ENCODE results near the gene THAP3.

THAP3 gene, protein sequence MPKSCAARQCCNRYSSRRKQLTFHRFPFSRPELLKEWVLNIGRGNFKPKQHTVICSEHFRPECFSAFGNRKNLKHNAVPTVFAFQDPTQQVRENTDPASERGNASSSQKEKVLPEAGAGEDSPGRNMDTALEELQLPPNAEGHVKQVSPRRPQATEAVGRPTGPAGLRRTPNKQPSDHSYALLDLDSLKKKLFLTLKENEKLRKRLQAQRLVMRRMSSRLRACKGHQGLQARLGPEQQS

DNA sequence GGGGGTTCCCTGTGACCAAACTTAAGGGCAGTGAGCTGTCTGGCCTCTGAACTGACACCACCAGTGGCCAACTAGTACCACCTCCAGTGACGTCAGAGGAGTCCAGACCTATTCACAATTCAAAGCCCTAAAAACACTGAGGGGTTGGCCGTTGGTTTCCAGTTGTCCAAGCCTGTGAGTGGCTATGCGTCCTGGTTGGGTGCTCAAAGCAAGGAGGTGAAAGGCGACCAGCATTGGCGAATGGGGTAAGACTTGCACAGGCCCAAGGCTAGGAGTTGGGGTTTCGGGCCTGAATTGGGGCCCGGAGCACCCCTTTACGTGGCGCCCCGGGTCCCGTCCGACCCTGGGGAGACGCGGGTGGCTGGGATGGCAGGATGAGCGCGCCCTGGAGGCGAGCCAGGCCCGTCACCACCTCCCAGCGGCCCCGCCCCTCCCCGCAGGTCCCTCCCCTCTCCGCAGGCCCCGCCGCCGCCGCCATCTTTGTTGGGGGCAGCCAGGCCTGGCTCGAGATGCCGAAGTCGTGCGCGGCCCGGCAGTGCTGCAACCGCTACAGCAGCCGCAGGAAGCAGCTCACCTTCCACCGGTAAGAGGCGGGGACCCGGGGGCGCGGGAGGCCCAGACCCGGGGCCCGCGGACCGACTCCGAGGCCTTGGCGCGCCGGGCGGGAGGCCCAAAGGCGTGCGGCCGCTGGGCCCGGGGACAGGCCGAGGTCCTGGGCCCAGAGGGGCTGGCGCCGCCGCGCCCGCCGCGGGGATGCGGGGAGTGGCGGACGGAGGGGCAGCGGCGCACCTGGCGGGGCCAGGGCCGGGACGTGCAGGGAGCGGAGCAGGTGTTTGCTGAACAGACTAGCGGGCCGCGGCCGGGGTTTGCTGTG is at the start of gene THAP3:
Gene THAP3, plus strand, starts transcription at position 159 of the 874 bp plus-strand sequence. Its CDS starts 351 bp downstream, at position 510.
- peak; percentile 15 to 90 (median 75) for DNase-seq

- peak in 4 of 51 donors; percentile 11 to 44 (median 24) for DNase-seq
These were observed 46.7 kb upstream of the THAP3 start for GRCh38 chr1:6577831-6578525.

DNA sequence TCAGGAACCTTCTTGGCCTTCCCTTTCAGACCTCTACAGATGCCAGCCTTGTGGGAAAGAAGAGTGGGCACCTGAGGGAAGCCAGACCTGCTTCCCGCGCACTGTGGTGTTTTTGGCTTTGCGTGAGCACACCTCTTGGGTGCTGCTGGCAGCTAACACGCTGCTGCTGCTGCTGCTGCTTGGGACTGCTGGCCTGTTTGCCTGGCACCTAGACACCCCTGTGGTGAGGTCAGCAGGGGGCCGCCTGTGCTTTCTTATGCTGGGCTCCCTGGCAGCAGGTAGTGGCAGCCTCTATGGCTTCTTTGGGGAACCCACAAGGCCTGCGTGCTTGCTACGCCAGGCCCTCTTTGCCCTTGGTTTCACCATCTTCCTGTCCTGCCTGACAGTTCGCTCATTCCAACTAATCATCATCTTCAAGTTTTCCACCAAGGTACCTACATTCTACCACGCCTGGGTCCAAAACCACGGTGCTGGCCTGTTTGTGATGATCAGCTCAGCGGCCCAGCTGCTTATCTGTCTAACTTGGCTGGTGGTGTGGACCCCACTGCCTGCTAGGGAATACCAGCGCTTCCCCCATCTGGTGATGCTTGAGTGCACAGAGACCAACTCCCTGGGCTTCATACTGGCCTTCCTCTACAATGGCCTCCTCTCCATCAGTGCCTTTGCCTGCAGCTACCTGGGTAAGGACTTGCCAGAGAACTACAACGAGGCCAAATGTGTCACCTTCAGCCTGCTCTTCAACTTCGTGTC is 45.9 kb upstream of the THAP3 start:
- peak in 1 of 51 donors; percentile 53 for DNase-seq

GRCh38 chr1:6579374-6580118 is 45.1 kb upstream of the THAP3 start, which contains the start of gene ZBTB48:
ZBTB48 (plus strand) TSS chr1:6579994; CDS start chr1:6580610, 616 bp downstream.
- DNase-seq, result peak; percentile 57 to 100 (median 98)

DNA sequence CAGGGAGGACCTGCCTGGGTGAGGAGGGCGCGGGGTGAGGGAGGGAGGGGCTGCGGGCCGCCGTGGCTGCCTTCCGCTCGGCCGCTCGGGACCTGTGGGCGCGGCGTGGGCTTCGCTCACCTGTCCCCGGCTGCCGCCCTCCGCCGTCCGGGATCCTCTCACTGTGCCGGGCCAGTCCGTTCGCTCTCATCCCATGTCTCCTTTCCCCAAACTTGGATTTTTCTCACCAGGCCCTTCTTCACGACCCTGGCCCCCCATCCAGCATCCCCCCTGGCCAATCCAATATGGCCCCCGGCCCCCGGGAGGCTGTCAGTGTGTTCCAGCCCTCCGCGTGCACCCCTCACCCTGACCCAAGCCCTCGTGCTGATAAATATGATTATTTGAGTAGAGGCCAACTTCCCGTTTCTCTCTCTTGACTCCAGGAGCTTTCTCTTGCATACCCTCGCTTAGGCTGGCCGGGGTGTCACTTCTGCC is 44.5 kb upstream of the THAP3 start:
- DNase-seq, result no peak

GRCh38 chr1:6580593-6581409 is 43.9 kb upstream of the THAP3 start:
- DNase-seq, result no peak

GRCh38 chr1:6581561-6582305 is 42.9 kb upstream of the THAP3 start:
- peak in 2 of 51 donors; percentile 19 to 31 for DNase-seq

GRCh38 chr1:6582370-6582769 is 42.3 kb upstream of the THAP3 start:
- no peak for DNase-seq

- DNase-seq, result no peak
These were observed 40.3 kb upstream of the THAP3 start for GRCh38 chr1:6584126-6585080.

DNA sequence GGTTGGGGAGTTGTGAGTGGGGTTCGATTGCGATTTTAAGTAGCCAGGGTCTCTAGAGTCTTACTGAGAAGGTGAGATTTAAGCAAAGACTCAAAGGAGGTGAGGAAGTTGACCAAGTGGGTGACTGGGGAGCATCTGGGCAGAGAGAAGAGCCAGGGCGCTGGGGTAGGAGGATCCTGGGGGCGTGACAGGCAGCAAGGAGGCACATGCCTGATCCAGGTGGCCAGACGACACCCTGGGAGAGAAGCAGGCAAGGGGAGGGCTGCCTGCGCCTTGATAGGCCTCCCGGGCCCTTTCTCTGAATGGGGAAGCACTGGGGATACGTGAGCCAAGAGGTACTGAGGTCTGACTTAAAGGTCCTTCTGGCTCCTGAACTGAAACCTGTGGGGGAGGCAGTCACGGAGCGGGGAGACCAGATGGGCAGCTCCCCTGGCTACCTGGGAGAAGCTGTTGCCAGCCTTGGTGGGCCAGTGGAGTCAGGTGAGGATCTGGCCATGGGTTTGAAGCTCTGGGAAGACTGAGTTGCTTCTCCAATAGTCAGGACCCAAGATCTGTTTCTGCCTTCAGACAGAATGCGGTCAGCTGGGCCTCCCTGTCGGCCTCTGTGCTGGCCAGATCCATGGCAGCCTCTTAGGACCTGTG is 39.5 kb upstream of the THAP3 start:
- DNase-seq, result no peak

DNA sequence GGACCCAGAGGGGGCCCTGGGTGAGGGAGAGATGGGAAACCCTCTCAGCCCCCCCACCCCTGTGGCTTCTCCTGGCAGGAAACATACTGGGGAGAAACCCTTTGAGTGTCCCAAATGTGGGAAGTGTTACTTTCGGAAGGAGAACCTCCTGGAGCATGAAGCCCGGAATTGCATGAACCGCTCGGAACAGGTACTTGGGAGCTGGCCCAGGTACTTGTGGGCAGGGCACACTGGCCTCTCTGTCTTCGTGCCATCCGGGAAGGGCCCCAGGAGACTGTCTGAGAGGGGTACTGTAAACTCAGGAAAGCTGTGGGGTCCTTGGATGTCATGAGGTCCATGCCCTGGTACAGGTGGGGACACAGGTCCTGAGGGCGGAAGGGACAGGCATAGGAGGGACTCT is 38.8 kb upstream of the THAP3 start:
- DNase-seq, result no peak

DNA sequence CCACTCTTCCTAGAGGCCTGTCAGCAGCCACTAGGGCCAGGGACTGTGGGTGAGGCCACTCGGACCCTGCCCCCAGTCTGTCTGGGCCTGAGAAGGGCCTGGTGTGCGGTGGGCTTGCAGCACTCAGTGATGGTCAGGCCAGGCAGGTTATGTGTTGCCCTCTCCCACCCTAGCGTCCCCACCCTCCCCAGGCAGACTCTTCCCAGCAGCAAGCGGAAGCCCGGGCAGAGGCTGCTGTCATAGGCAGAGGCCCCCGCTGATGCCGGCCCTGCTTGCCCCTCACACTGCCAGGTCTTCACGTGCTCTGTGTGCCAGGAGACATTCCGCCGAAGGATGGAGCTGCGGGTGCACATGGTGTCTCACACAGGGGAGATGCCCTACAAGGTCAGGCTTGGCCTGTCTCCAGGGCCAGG is 38.3 kb upstream of the THAP3 start:
- no peak for DNase-seq

GRCh38 chr1:6587261-6588005 is 37.2 kb upstream of the THAP3 start:
- DNase-seq, result peak in 44 of 51 donors; percentile 12 to 86 (median 65)

GRCh38 chr1:6588128-6588892 is 36.4 kb upstream of the THAP3 start:
- DNase-seq, result no peak

GRCh38 chr1:6588893-6589520 is 35.7 kb upstream of the THAP3 start:
- DNase-seq, result no peak

All from hypothalamus (tissue), 51 donors.